Esophagus muscularis mucosa (tissue), 4 donors: ENCODE data around the gene CACHD1. TPM values are rescaled to one million over a fixed set of nuclear protein-coding genes. Genes with fewer than 3 reads are reported as not detected.

Source experiments
- DNase-seq: peaks from one replicate; pipeline ENCODE4 v3.0.0-alpha.2; 2017; ENCODE audit errors: extremely low spot score
- H3K27ac ChIP-seq, 4 donors: fragments of 200-600 bp; sonication (generic); replicated peaks in 1 of 4; 1 replicate in 3 of 4; 2 replicates in 1 of 4; pipeline ENCODE4 v1.5.1; 2016 to 2019; ENCODE audit warnings: mild to moderate bottlenecking in 1 of 4
- H3K27me3 ChIP-seq, 4 donors: fragments of 200-600 bp; sonication (generic); one replicate each; pipeline versions ENCODE4 v1.5.1 to v1.6.0; 2016 to 2019
- H3K36me3 ChIP-seq, 4 donors: fragments of 200-600 bp; sonication (generic); one replicate each; pipeline ENCODE4 v1.5.1; 2016 to 2019
- H3K4me1 ChIP-seq, 4 donors: fragments of 200-600 bp; sonication (generic); one replicate each; pipeline ENCODE4 v1.5.1; 2016 to 2019
- H3K4me3 ChIP-seq, 4 donors: fragments of 200-600 bp; sonication (generic); 1 replicate in 2 of 4; 2 replicates in 2 of 4; pipeline ENCODE4 v1.5.1; 2016 to 2019; ENCODE audit warnings: mild to moderate bottlenecking in 4 of 4, moderate library complexity in 1 of 4
- H3K9me3 ChIP-seq, 4 donors: fragments of 200-600 bp; sonication (generic); 1 replicate in 3 of 4; 2 replicates in 1 of 4; pipeline ENCODE4 v1.5.1; 2016 to 2019
- EP300 ChIP-seq: sonication (generic); formaldehyde crosslinking; IDR thresholded peaks from one replicate; pipeline ENCODE4 v1.6.1; 2017; ENCODE audit warnings: antibody characterized with exemption
- POLR2A ChIP-seq: fragments of 450-650 bp; IDR thresholded peaks from one replicate; pipeline ENCODE4 v1.6.1; 2017; ENCODE audit warnings: antibody characterized with exemption, moderate library complexity, mild to moderate bottlenecking, low read depth
- POLR2AphosphoS5 ChIP-seq, 2 donors: sonication (generic); formaldehyde crosslinking; IDR thresholded peaks; one replicate each; pipeline ENCODE4 v1.6.1; 2017; ENCODE audit warnings: antibody characterized with exemption in 2 of 2
- WGBS: methylation state at CpG from one replicate; pipeline ENCODE4 v1.1.5; 2018; 5-methylcytosine and 5-hydroxymethylcytosine counted together
- intact Hi-C: fragments of 100-400 bp; cut with DNase I; formaldehyde crosslinking; loops from one replicate; pipeline ENCODE4 v1.15.1; 2023
- total RNA-seq, 4 donors: library from RNA; depleted of rRNA; stranded (reverse); fragments of >200 nt; gene quantifications; one replicate each; pipeline versions ENCODE4 v1.1.0 to v1.2.1, GENCODE V29; 2016
- TF ChIP-seq, protein P1 (sequence below), 3 experiments: fragments of 200-600 bp in 2 of 3; fragments of 450-650 bp in 1 of 3; sonication (generic) in 2 of 3; IDR thresholded peaks; one replicate each; pipeline ENCODE4 v1.5.1; 2017 to 2019; ENCODE audit warnings: antibody characterized with exemption in 3 of 3, mild to moderate bottlenecking in 2 of 3, moderate library complexity in 1 of 3

CACHD1 gene
- total RNA-seq, 4 donors from 2014 or later = 6.6 to 10.7 (median 10.1) TPM

DNA sequence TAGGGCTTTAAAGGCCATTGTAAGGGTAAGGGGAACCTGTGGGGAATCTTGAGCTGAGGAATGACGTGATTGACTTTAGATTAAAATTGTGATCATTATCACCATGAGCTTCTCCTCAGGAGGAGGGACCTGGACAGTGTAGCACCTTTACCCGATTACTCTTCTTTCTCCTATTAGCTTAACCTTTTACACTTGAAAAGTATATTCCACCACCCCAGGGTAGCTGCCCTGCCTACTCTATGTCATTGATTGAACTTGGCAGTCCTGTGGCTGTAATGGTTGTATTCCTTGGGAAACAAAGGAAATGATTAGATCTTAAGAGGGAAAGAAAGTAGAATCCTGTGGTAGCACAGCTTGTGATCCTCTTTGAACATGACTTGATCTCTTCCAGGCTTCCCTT, 47.7 kb downstream of the CACHD1 start:
- TF ChIP-seq EP300 = no peak
- TF ChIP-seq, protein P1, sequence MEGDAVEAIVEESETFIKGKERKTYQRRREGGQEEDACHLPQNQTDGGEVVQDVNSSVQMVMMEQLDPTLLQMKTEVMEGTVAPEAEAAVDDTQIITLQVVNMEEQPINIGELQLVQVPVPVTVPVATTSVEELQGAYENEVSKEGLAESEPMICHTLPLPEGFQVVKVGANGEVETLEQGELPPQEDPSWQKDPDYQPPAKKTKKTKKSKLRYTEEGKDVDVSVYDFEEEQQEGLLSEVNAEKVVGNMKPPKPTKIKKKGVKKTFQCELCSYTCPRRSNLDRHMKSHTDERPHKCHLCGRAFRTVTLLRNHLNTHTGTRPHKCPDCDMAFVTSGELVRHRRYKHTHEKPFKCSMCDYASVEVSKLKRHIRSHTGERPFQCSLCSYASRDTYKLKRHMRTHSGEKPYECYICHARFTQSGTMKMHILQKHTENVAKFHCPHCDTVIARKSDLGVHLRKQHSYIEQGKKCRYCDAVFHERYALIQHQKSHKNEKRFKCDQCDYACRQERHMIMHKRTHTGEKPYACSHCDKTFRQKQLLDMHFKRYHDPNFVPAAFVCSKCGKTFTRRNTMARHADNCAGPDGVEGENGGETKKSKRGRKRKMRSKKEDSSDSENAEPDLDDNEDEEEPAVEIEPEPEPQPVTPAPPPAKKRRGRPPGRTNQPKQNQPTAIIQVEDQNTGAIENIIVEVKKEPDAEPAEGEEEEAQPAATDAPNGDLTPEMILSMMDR (IDR thresholded peaks at IDR 0.05) = no peak
- TF ChIP-seq POLR2A = no peak
- no peak for TF ChIP-seq POLR2AphosphoS5 (IDR thresholded peaks at IDR 0.05)
- H3K4me3 ChIP-seq = no peak overlapping the region
- no peaks in the 10 kb centered on the region for H3K27me3 ChIP-seq
- peaks cover 48 to 72% (median 65%) of the 10 kb centered on the region in 4 donors for H3K4me1 ChIP-seq
- DNase-seq = no peak
- no peaks in the 10 kb centered on the region for H3K36me3 ChIP-seq
- WGBS = 94% methylated on average over 2 of the region's 2 CpGs
- intact Hi-C loops = no loop called here
- no peaks in the 10 kb centered on the region for H3K9me3 ChIP-seq
- H3K27ac ChIP-seq = no peak overlapping the region

DNA sequence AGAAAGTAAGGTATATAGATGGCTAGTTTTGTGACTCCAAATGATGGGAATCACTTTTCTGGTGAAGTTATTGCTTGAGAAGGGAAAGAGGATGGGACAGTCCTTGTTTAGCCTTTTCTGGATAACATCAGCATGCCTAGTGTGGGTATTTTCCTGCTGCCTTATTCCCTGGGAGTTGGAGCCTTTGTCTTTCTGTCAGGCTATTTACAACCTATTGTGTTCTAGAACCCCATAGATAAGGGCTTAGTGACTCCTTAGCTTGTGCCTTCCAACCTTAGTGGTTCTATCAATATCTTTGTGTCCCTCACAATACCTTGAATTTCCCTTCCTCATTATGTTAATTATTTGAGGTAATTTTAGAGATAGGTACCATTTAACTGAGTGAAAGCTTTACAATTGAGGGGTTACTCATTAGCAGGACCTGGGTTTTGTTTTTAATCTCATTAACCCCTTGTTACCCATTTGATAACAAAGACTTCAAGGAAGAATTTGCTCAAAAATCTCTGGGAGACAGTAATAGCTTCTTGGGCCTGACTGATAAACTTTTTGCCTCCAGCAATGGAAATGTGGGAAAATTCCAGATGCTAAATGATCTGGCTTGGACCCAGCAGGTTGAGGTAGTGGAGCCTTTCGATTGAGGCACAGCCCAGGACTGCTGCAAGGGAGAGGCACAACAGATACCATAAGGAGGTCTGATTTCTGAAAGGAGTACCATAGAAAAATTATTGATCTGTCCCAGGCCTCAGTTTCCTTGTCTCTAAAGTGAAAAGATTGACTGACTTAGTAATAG, 49.0 kb downstream of the CACHD1 start:
- H3K27me3 ChIP-seq = no peaks in the 10 kb centered on the region
- H3K9me3 ChIP-seq = no peaks in the 10 kb centered on the region
- 89% methylated on average over 1 of the region's 1 CpG for WGBS
- no peak for DNase-seq
- TF ChIP-seq POLR2AphosphoS5 (IDR thresholded peaks at IDR 0.05) (no peak), POLR2A (no peak)
- H3K4me1 ChIP-seq = peaks cover 37 to 65% (median 58%) of the 10 kb centered on the region in 4 donors
- no peak overlapping the region for H3K4me3 ChIP-seq
- no peaks in the 10 kb centered on the region for H3K36me3 ChIP-seq
- H3K27ac ChIP-seq = no peak overlapping the region
- intact Hi-C loops = no loop called here

DNA sequence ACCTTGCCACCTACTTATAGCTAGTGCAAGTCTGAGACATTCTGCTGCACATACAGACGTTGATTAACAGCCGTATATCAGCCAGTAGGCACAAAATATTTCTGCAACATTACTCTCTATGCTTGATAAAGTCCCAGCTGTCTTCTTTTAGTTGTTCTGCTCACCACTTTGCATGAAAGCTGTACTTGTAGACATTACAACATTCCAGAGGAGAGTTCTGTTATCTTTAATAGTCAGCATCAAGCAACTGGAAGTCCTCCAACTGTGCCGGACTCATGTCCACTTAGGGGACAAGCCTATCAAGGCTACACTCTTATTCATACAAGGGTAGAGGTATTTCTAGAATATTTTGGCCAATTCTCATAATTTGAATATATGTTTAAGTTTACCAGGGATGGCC, 50.0 kb downstream of the CACHD1 start:
- TF ChIP-seq EP300 (no peak), POLR2A (no peak), POLR2AphosphoS5 (IDR thresholded peaks at IDR 0.05) (no peak)
- TF ChIP-seq, protein P1 (IDR thresholded peaks at IDR 0.05) = no peak
- H3K27me3 ChIP-seq = no peaks in the 10 kb centered on the region
- DNase-seq = no peak
- H3K4me1 ChIP-seq = peaks cover 29 to 59% (median 49%) of the 10 kb centered on the region in 4 donors
- no peak overlapping the region for H3K4me3 ChIP-seq
- H3K27ac ChIP-seq = no peak overlapping the region
- 45% methylated on average over 3 of the region's 3 CpGs for WGBS
- intact Hi-C loops = no loop called here
- no peaks in the 10 kb centered on the region for H3K9me3 ChIP-seq
- H3K36me3 ChIP-seq = no peaks in the 10 kb centered on the region

DNA sequence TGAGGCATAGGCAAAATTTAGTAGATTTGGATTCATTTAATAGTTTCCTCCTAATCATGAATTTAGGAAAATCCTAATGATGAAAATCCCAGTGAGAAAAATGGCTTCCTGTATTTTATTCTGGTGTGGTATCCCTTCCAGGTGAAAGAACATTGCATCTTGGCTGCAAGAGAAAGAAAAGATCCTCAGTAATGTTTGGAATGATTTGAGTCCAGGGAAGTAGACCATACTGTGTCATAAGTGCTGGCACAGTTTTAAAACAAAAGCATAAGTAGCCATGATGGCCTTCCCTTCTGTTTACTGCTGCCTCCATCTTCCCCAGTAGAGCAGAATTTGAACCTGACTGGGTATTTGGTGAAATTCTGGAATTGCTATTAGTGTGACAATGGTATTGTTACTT, 52.8 kb downstream of the CACHD1 start:
- Histone ChIP-seq H3K9me3 (no peaks in the 10 kb centered on the region), H3K27me3 (no peaks in the 10 kb centered on the region), H3K4me1 (peaks cover 12 to 57% (median 44%) of the 10 kb centered on the region in 4 donors), H3K4me3 (no peak overlapping the region), H3K36me3 (no peaks in the 10 kb centered on the region), H3K27ac (no peak overlapping the region)
- DNase-seq = no peak
- intact Hi-C loops = no loop called here
- TF ChIP-seq POLR2AphosphoS5 (IDR thresholded peaks at IDR 0.05) (no peak), EP300 (no peak), POLR2A (no peak)
- TF ChIP-seq, protein P1 (IDR thresholded peaks at IDR 0.05) = no peak

DNA sequence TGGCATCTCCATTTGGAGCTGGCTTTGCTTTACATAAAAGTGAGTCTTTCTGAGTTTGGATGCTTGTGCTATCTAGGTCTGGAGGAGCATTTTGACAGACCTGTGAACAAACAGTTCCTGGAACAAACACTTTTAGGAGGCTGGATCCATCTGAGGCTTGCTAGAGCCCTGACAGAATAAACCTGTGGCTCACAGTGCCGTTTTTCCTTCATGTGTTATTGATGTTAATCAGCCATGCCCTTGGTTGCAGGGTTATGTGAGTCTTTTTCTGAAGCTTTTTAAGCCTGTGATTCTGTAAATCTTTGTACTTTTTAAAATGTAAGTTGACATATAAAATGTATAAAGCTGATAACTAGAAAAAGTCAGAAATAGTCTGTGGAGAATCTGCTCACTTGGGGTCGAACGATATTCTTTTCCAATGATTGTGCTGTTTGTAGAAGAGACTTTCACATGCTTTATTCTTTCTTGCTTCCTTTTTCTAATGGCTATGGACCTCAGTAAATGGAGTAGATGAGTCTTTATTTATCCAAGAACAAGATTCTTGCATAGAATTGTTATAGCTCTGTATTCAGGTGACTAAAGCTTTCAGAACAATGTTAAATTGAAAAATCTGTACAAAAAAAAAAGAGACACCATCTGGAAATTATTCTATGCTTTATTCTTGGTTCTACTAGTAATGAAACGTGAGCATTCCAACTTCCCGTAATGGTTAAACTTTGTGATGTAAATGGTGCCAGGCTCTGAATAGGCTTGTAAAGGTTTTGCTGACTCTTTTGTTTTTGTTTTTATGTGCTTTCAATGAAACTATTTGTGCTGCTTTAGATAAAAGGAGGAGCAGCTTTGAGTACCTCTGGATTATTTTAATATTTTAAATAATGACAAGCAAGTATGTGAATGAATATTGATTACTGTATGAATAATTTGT, 53.7 kb downstream of the CACHD1 start:
- intact Hi-C loops = no loop called here
- WGBS = 83% methylated on average over 5 of the region's 5 CpGs
- TF ChIP-seq POLR2AphosphoS5 (IDR thresholded peaks at IDR 0.05) (no peak), EP300 (no peak), POLR2A (no peak)
- TF ChIP-seq, protein P1 (IDR thresholded peaks at IDR 0.05) = no peak
- H3K4me1 ChIP-seq = peaks cover 12 to 55% (median 44%) of the 10 kb centered on the region in 4 donors
- no peak overlapping the region for H3K27ac ChIP-seq
- no peaks in the 10 kb centered on the region for H3K27me3 ChIP-seq
- no peaks in the 10 kb centered on the region for H3K36me3 ChIP-seq
- no peak overlapping the region for H3K4me3 ChIP-seq
- no peak for DNase-seq
- H3K9me3 ChIP-seq = no peaks in the 10 kb centered on the region
